Activated CD4-positive, CD25-positive, alpha-beta regulatory T cell (primary cell): Measurements from ENCODE around the gene TCP11L1.

Experiments
- DNase-seq, 4 experiments: peaks; one replicate each; lab custom pipeline; 2025; lab: John Stamatoyannopoulos, UW

Gene TCP11L1, protein sequence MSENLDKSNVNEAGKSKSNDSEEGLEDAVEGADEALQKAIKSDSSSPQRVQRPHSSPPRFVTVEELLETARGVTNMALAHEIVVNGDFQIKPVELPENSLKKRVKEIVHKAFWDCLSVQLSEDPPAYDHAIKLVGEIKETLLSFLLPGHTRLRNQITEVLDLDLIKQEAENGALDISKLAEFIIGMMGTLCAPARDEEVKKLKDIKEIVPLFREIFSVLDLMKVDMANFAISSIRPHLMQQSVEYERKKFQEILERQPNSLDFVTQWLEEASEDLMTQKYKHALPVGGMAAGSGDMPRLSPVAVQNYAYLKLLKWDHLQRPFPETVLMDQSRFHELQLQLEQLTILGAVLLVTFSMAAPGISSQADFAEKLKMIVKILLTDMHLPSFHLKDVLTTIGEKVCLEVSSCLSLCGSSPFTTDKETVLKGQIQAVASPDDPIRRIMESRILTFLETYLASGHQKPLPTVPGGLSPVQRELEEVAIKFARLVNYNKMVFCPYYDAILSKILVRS

DNA sequence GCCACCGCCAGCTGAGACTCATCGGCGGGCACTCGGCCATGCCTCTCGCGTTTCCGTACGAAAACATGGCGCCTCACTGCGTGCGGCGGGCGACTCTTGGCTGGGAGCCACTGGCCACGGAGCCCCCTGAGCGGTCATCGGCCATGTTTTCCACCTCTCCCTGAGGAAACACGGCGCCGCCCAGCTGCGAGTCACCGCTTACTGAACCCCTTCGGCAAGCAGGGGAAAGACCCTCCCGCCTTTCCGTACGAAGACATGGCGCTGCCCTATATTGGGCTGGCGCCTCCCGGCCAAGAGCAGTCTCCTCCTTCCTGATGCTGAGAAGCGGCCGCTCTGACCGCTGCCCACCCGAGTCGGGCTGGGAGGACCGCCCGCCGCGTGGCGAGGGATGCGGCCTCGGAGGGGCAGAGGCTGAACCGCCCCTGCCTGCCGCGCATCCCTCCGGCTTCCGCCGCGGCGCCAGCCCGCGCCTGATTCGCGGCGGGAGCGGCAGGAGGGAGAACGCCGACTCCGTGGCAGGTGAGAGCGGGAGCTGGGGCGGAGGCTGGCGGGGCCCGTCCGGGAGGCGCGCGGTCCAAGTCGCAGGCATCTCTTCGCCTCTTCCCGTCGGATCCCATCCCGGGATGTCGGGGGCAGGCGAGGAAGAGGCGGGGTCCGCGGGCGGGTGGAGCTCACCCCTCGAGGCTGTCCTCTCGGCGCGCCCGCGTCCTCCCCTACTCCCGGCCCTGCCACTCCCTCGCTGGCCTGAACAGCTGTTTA, at the start of gene TCP11L1:
TCP11L1 (plus strand) TSS at position 299 of the 759 bp plus-strand sequence. CDS start 4,202 bp downstream, outside the sequence.
- peak; percentile 44 to 60 (median 56) for DNase-seq

- no peak for DNase-seq
These were observed 48.9 kb upstream of the TCP11L1 start for GRCh38 chr11:32990481-32990880.

DNA sequence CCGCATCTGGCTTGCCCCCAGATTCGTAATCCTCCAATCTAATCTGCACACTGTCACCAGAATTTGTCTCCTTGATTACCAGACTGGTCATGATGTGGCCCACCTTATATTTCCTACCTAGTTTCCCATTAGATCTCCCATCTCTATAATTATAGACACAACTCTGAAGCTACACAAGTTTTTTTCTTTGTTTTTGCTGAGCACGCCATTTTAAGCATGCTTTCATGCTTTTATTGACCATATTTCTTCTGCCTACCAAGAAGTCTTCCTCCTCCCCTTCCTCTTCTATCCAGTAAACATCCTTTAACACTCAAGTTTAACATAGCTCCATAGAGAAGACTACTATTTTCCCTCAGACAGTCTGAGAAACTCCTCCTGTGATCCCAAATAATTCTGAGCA, 47.9 kb upstream of the TCP11L1 start:
- DNase-seq: no peak

- DNase-seq: no peak
These were observed 47.5 kb upstream of the TCP11L1 start for GRCh38 chr11:32991898-32992297.

GRCh38 chr11:33000181-33000580, 39.2 kb upstream of the TCP11L1 start:
- no peak for DNase-seq

GRCh38 chr11:33001281-33001680, 38.1 kb upstream of the TCP11L1 start:
- no peak for DNase-seq

DNA sequence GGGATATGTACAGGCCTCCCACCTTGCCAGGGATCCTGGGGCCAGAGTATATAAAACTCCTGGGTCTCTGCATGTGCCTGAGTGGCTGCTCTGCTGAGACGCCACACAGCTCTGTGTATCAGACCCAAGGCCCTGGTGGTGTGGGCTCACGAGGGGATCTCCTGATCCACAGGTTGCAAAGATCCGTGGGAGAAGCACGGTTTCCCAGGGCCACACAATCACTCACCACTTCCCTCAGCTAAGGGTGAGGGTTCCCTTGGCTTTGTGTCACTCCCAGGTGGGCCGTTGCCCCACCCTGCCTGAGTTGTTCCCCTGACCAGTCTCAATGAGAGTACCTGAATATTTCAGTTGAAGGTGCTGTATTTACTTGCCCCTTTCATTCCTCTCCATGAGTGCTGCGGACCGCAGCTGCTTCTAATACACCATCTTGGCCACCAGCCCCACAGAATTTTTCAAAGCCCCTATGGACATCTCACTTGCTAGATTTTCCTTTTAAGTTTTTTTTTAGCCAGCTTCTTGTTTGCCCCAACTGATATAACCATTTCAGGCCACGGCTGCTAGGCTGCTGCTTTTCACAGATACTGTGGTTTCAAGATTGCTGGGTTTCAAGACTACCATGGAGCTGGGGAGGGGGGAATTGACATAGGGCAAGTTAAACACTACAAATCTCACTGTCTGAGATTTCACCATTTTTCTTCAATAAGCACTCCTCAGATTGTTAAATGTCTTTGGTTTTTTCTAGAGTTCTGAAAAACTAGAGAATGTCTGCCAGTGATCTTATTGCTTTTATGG, 37.4 kb upstream of the TCP11L1 start:
- DNase-seq: no peak

DNA sequence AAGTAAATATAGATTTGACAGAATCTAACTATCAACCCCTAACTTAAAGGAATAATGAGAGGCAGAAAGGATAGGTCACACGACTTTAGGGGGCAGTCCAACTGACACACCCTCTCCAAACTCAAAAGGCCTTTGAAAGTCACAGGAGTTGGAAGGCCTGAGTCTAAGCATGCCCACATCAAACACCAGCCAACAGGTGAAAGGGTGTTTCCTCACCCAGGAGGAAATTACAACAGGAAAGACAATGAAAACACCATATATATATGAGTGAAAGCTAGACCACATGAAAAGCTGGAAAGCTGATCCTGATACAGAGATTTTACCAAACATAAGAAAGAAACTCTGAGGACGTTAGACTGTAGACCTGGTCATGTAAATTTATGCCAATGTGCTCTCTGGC, 34.2 kb upstream of the TCP11L1 start:
- no peak for DNase-seq

- DNase-seq: no peak
These were observed 33.4 kb upstream of the TCP11L1 start for GRCh38 chr11:33006010-33006409.

DNA sequence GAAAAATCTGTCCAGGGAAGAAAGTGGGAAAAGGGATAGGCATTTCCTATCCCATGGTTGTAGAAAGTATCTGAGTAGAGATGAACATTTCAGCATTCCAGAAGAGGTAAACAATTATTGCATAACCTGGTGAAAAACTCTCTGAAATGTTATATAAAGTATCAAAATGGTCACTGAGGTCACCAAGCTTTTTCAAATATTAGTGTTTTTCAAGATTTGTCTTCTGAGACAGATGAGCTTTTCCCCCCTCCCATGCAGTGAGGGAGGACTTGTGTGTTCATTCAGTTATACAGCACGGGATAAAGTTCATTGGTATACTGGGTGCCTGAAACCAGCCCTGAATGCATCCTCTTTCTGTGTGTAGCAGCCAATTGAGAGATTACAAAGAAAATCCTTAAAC, 25.6 kb upstream of the TCP11L1 start:
- DNase-seq: no peak

DNA sequence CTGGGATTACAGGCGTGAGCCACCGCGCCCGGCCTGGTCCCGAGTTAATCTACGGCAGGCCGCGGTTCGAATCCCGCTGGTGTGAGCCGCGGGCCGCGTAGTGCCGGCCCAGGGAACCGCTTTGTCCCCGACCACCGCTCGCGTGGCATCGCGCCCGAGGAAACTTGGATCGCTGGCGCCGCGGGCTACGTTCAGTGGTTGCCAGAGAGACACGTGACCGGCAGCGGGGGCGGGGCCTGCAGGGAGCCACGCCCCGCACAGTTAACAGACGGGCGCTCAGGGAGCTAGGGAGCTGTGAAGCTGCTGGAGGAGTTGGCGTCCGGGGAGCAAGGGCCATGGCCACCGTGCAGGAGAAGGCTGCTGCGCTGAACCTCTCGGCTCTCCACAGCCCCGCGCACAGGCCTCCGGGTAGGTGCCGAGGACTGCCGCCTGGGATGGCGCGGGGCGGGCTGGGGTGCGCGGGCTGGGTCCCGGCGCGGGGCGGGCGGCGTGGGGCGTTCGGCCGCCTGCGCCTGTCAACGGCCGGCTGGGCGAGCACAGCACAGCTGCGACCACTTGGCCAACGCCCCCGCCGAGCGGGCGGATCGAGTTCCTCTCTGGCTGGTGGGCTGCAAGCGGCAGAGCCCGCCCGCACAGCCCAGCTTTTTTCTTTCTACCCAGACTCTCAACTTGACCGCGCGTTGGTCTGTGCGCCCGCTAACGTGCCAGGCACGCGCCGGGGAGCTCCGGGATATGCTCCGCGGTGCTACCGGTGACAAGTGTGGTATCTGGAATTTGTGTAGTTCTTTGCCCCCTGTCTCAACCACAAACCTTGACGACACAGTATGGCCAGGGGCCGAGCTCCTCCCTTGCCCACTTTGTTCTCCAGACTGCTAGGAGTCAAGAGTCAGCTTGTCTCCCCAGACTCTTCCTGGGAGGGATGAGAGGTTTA, 23.5 kb upstream of the TCP11L1 start, which contains the start of gene DEPDC7:
DEPDC7 (plus strand) TSS at position 258 of the 931 bp plus-strand sequence; CDS start at position 336, 78 bp downstream.
- peak; percentile 27 to 54 (median 47) for DNase-seq

DNA sequence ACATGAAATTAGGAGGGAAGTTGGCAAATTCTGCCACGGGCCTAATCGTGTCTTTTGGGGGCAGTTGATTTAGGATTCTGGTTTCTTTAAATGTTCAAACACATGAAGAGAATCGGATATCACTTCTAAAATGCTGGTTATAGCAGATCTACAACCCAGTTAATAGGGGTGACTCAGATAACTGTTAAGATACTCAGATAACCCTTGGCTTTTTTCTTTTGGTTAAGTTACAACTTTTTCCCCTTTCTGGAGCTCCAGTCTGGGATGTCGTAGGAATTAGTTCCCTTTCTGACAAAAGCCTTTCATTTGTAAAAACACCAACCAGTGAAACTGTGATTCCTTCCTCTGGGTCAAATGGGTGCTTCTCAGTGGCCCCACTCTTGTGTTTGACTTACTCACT, 22.7 kb upstream of the TCP11L1 start:
- no peak for DNase-seq

- DNase-seq: no peak
These were observed 21.9 kb upstream of the TCP11L1 start for GRCh38 chr11:33017478-33017877.

- no peak for DNase-seq
These were observed 21.4 kb upstream of the TCP11L1 start for GRCh38 chr11:33017965-33018364.

DNA sequence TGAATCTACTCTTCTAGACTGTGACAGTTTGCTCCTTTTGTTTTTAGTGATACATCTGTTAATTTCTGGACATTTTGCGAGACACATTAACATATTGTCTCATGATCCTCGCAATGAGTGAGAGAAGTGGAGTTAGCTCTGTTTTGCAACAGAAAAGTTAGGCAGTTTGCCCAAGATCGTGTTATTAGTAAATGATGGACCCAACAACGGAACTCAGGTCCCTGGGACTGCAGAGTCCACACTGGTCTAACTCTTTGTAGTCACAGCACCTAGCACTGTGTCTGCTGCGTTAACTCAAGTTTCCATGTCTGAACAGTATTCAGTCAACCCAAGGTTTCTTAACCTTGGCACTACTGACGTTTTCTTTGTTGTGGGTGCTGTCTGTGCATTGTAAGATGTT, 20.5 kb upstream of the TCP11L1 start:
- no peak for DNase-seq

- no peak for DNase-seq
These were observed 17.9 kb upstream of the TCP11L1 start for GRCh38 chr11:33021501-33021900.

GRCh38 chr11:33021937-33022336, 17.4 kb upstream of the TCP11L1 start:
- no peak for DNase-seq

- DNase-seq: no peak
These were observed 14.0 kb upstream of the TCP11L1 start for GRCh38 chr11:33025339-33025722.

DNA sequence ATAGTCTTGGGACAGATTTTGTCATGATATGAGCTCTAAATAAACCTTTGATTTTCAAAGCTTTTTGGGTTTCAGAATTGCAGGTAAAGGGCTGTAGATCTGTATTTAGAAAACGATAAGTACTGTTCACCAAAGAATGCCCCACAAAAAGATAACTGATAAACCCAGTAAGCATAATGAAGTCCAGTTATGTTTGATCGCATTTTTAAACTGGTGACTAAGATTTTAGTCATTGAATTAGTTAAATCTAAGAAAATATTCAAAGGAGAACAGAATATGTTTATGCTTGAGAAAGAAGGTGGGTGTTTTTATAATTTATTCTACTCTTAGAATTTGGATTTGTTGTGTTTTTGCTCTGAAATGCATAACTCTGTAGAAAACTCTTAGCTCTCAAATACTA, 12.1 kb upstream of the TCP11L1 start:
- no peak for DNase-seq

DNA sequence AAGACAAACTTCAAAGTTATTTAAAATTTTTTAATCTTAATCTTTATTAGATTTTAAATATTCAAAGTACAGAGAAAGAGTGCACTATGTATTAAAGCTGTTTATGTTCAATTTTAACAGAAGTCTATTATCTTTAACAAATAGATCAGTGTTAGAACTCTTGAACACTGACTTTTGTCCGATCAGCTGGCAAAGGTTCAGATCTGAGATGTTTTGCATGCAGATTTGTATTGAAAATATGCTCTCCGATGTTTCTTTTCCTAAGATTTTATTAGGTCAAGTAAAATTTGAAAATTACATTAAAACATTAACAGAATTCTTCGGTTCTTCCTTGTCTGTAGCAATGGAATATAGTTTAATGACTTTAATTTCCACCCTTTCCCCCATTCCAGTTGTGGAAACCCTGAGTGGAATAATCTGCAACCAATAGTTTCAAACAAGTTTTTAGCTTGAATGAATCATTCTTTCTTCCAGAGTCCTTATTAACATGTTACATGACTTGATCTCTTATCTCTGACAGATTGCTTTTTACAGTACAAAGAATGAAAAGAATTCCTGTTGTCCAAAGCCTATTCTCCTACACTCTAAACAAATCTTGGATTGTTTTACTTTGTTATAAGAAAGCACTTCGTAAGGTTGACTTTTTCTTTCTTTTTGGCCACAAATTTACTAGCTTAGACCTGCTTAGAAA, 11.4 kb upstream of the TCP11L1 start:
- DNase-seq: no peak
